Measurements from ENCODE around the gene ADAM10. TPM values are rescaled to one million over a fixed set of nuclear protein-coding genes. Genes with fewer than 3 reads are reported as not detected.
"Not testable (repeated sequence)": the region's sequence is repeated elsewhere in the genome, so short reads cannot be mapped to it uniquely, and the experiment has no call there.

Gene ADAM10
- total RNA-seq (2014; rRNA removed; shearing (Covaris generic)): 66.3 and 87.4 TPM in 2 replicates
- polyA plus RNA-seq (2014; cell fraction: nucleus; rRNA removed): 38.0 and 38.3 TPM in 2 replicates

- DNase-seq (ENCODE audit: extremely low read depth, low read depth): peak; percentile 96
Measured at GRCh38 chr15:58749532-58750337, at the start of gene ADAM10. Gene ADAM10 (minus strand): TSS chr15:58749707. CDS start chr15:58749534, 173 bp downstream.

- DNase-seq (ENCODE audit: extremely low read depth, low read depth): no peak
Measured at GRCh38 chr15:58797505-58797904, 48.0 kb upstream of the ADAM10 start.

GRCh38 chr15:58795825-58796224 lies 46.3 kb upstream of the ADAM10 start:
- DNase-seq (ENCODE audit: extremely low read depth, low read depth): no peak

- DNase-seq (ENCODE audit: extremely low read depth, low read depth): no peak
Measured at GRCh38 chr15:58793862-58794261, 44.4 kb upstream of the ADAM10 start.

- DNase-seq (ENCODE audit: extremely low read depth, low read depth): no peak
Measured at GRCh38 chr15:58788056-58788710, 38.7 kb upstream of the ADAM10 start.

- no peak for DNase-seq (ENCODE audit: extremely low read depth, low read depth)
Measured at GRCh38 chr15:58785355-58785754, 35.8 kb upstream of the ADAM10 start.

GRCh38 chr15:58779554-58779953 lies 30.0 kb upstream of the ADAM10 start:
- DNase-seq (ENCODE audit: extremely low read depth, low read depth): no peak

- no peak for DNase-seq (ENCODE audit: extremely low read depth, low read depth)
Measured at GRCh38 chr15:58777107-58777506, 27.6 kb upstream of the ADAM10 start.

GRCh38 chr15:58775402-58775801 lies 25.9 kb upstream of the ADAM10 start:
- no peak for DNase-seq (ENCODE audit: extremely low read depth, low read depth)

- DNase-seq (ENCODE audit: extremely low read depth, low read depth): no peak
Measured at GRCh38 chr15:58773024-58773423, 23.5 kb upstream of the ADAM10 start.

GRCh38 chr15:58771621-58772250 lies 22.2 kb upstream of the ADAM10 start:
- DNase-seq (ENCODE audit: extremely low read depth, low read depth): no peak

- peak; percentile 97 for DNase-seq (ENCODE audit: extremely low read depth, low read depth)
Measured at GRCh38 chr15:58770857-58771620, 21.5 kb upstream of the ADAM10 start, which contains the start of gene MINDY2. Gene MINDY2 (plus strand): TSS chr15:58771302. CDS start chr15:58771396, 94 bp downstream.

GRCh38 chr15:58770519-58770856 lies 21.0 kb upstream of the ADAM10 start:
- no peak for DNase-seq (ENCODE audit: extremely low read depth, low read depth)

GRCh38 chr15:58768601-58769004 lies 19.1 kb upstream of the ADAM10 start:
- not testable (repeated sequence) for DNase-seq (ENCODE audit: extremely low read depth, low read depth)

GRCh38 chr15:58766290-58766689 lies 16.8 kb upstream of the ADAM10 start:
- DNase-seq (ENCODE audit: extremely low read depth, low read depth): no peak

- no peak for DNase-seq (ENCODE audit: extremely low read depth, low read depth)
Measured at GRCh38 chr15:58764468-58764867, 15.0 kb upstream of the ADAM10 start.

GRCh38 chr15:58762731-58763130 lies 13.2 kb upstream of the ADAM10 start:
- DNase-seq (ENCODE audit: extremely low read depth, low read depth): no peak

GRCh38 chr15:58762285-58762684 lies 12.8 kb upstream of the ADAM10 start:
- DNase-seq (ENCODE audit: extremely low read depth, low read depth): no peak

GRCh38 chr15:58761010-58761388 lies 11.5 kb upstream of the ADAM10 start:
- no peak for DNase-seq (ENCODE audit: extremely low read depth, low read depth)

GRCh38 chr15:58760385-58761009 lies 11.0 kb upstream of the ADAM10 start:
- DNase-seq (ENCODE audit: extremely low read depth, low read depth): no peak

Data from NCI-H460 (cell line).